NCI-H748 treated with DMSO at 0.1 percent for 48 hours (cell line): ENCODE data around the gene IFNG-AS1.

Experiments
- DNase-seq: peaks from one replicate; lab custom pipeline; 2025; lab: John Stamatoyannopoulos, UW

IFNG-AS1 gene

GRCh38 chr12:67989184-67989920 is at the start of gene IFNG-AS1:
TSS of gene IFNG-AS1 (plus strand) at chr12:67989447.
- no peak for DNase-seq

GRCh38 chr12:67939611-67940010 is 49.6 kb upstream of the IFNG-AS1 start:
- DNase-seq = no peak

DNA sequence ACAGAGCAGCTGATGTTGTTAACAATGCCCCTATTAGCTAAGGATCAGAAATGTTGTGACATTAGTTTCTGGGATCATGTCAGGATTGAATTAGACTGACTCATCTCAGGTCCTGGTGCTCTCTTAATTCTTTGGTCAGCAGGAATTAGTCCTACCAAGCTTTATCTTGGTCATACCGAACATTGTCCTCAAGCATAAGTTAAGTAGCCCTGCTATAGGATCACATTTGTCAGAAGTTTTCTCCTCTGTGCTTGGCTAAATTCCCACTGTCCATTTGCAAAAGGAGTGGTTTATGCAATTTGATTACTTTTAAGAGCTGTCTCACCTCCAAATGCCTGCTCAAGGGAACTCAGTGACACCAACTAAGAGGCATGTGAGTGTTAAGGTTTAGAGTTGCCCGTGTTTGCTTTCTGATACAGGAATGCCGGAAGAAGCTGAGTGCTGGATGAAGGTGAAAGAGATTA is 48.4 kb upstream of the IFNG-AS1 start:
- no peak for DNase-seq

- no peak for DNase-seq
Measured at GRCh38 chr12:67942724-67943123, 46.5 kb upstream of the IFNG-AS1 start.

- DNase-seq = peak; percentile 89
Measured at GRCh38 chr12:67943141-67943892, 45.9 kb upstream of the IFNG-AS1 start.

GRCh38 chr12:67944093-67944492 is 45.2 kb upstream of the IFNG-AS1 start:
- no peak for DNase-seq

GRCh38 chr12:67952787-67953186 is 36.5 kb upstream of the IFNG-AS1 start:
- no peak for DNase-seq

- DNase-seq = peak; percentile 75
Measured at GRCh38 chr12:67957383-67957782, 31.9 kb upstream of the IFNG-AS1 start.

DNA sequence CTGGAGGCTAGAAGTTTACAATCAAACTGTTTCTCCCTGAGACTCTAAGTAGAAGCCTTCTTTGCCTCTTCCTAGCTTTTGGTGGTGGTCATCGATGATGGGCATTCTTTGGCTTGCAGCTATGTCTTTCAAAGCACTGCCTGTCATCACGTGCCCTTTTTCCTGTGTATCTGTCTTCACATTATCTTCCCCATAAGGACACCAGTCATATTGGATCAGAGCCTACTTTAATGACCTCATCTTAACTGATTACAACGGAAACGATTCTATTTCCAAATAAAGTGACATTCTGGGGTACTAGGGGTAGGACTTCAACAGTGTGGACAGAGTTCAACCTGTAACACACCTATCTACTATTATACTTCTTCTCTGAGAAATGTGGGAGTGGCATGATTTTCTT is 31.1 kb upstream of the IFNG-AS1 start:
- no peak for DNase-seq

DNA sequence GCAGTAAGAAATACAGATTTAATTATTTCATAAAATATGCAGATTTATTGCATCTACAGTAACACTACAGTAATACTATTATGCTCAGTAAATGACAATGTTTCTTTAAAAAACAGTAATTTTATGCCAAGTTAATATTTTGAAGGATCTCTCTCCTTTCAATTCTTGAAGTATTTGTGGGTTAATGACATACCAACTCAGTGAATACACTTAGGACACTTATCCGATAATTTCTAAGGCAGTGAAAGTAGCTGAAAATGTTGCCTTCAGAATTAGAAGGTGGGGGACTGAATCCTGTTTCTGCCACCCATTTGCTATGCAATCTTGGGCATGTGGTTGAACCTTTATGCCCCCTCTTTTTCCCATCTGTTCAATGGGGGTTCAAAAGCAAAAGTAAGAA is 24.8 kb upstream of the IFNG-AS1 start:
- DNase-seq = no peak

GRCh38 chr12:67966560-67966959 is 22.7 kb upstream of the IFNG-AS1 start:
- DNase-seq = no peak

- no peak for DNase-seq
Measured at GRCh38 chr12:67968321-67968720, 20.9 kb upstream of the IFNG-AS1 start.

DNA sequence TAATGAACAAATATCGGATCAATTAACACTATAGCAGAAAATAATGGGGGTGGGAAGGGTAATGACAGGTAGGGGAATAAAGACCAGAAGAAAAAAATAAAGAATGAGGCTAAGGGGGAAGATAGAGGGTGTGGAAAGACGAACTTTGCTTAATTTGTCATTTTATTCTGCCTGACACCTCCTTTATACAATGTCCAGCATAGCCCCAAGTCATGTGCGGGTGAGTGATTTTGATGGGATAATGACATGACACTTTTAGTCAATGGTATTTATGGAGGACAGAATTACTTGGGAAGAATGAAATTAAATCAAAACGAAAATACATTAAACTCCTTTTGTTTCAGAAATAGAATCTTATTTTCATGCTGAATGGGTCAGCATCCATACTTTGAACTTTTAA is 20.5 kb upstream of the IFNG-AS1 start:
- no peak for DNase-seq

- no peak for DNase-seq
Measured at GRCh38 chr12:67969134-67969802, 20.0 kb upstream of the IFNG-AS1 start.

DNA sequence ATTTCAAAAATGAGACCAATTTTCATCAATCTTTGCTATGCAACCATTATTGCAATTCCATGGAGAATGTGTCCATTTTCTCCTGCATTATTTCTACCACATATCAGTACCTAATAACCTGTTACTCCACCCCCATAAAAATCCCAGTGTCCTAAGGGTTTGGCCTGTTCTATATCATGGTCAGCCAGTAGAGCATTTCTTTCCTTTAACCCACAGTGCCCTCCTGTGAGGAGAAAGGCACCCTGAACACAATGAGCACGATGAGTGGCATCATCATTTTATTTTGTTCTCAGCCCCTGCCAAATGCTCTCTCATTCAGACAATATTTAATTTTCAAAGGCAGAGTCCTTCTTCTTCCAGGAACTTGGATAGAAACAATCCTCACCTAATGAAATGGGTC is 11.6 kb upstream of the IFNG-AS1 start:
- DNase-seq = no peak

GRCh38 chr12:67980391-67980790 is 8.9 kb upstream of the IFNG-AS1 start:
- no peak for DNase-seq

DNA sequence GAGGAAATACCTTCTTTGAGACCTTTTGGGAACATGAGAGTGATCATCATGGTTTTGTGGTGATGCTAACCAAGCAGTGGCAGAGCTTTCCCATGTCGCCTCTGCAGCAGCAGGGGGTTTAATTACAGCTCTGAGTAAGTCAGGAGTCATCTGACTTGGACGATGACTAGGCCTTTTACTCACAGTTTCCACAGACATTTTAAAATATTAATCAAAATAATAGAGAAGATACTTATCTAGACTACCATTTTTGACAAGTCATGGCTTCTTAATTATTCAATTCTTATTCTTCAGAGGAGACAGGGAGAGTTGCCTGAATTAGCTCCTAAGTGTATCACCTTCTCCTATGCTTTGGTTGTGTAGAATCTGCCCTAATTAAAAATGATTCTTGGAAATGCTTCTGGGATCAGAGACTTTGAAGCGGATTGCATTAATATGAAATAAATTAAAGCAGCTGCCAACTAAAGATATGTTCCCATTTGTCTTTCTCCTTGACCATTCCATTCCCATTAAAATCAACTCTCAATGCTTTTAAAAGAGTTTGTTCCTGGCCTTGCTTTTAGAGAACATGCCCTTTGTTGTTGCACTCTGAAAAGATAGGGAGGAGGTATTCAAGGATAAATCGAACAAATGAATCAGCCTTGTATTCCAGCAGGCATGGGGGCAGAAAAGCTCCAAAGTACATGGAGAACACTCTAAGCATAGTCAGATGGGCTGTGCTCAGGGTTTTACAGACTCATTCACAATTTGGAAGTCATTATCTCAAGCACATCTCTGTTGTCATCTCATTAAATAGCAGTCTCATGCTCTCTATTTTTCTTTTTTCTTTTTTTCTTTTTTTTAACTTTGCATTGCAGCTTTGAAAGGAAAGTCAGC is 7.7 kb upstream of the IFNG-AS1 start:
- DNase-seq = no peak

GRCh38 chr12:67982164-67982563 is 7.1 kb upstream of the IFNG-AS1 start:
- DNase-seq = no peak

DNA sequence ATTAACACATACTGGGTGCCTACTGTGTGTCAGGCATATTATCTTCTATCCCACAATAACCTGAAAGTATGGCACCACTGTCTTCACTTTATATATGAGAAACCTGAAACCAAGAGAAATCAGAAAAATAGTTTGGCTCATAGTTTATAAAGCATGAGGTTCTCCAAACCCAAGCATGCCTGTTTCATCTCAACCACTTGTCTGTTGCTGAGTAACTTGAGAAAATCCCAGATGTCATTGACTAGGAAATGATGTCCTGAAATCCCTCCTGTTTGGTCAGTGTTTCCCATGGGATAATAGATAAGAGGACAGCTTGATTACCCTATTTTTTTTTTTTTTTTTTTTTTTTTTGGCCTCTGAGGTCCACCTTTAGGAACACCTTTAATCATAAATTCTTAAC is 2.6 kb upstream of the IFNG-AS1 start:
- no peak for DNase-seq

DNA sequence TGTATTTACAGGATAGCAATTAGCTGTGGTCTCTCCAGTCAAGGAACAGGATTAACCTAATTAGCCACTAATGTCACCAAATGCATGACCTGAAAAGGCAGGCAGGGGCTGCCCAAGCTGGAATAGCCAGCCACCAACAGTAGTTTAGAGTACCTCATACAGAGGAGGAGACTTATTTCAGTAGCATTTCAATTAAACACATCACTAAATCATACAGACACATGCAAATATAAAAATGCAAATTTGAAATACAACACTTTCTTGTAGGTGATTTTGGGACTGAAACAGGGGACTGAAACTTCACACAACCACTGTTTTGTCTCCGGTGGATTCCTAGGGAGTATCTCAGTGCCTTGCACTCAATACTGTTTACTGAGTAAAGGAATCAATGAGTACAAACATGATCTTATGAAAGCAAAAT is 636 bp upstream of the IFNG-AS1 start:
- no peak for DNase-seq

DNA sequence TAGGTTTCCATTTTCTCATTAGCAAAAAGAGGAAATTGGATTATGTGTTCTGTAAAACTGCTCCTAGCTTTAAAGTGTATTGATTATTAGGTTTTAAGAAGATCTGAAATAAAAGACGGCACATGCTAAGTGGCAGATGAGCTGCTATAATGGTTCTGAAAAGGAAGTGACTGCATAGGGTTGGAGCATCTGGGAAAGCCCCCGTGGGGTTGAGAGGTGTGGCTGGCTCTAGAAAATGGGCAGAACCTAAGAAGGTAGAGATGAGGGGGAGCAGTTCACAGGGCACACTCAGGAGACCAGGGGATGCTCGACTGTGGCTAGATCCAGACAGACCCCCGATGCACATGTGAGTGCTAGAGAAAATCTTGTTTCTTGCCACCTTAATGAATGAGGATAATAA is 1.9 kb downstream of the IFNG-AS1 start:
- no peak for DNase-seq

GRCh38 chr12:67993143-67993542 is 3.9 kb downstream of the IFNG-AS1 start:
- DNase-seq = no peak
